Measurements from ENCODE around the gene PLLP.

PLLP gene

GRCh38 chr16:57262841-57263540, 21.5 kb downstream of the PLLP start:
- H3K79me2 ChIP-seq (ENCODE audit: insufficient read depth, low read depth): no peaks in the 10 kb centered on the region
- H3K27ac ChIP-seq: no peak overlapping the region
- H2AFZ ChIP-seq (ENCODE audit: low read depth): no peak overlapping the region
- no peak overlapping the region for H3K4me2 ChIP-seq
- H3K27me3 ChIP-seq (ENCODE audit: insufficient read depth, low read depth): no peaks in the 10 kb centered on the region
- H3K4me3 ChIP-seq (IDR thresholded peaks at IDR 0.05; ENCODE audit: insufficient read depth, low read depth, low read length): no peak overlapping the region
- no peaks in the 10 kb centered on the region for H4K20me1 ChIP-seq (ENCODE audit: insufficient read depth)
- H3K4me1 ChIP-seq (ENCODE audit: low read depth, poor library complexity, severe bottlenecking): no peaks in the 10 kb centered on the region
- TF ChIP-seq, protein P1, sequence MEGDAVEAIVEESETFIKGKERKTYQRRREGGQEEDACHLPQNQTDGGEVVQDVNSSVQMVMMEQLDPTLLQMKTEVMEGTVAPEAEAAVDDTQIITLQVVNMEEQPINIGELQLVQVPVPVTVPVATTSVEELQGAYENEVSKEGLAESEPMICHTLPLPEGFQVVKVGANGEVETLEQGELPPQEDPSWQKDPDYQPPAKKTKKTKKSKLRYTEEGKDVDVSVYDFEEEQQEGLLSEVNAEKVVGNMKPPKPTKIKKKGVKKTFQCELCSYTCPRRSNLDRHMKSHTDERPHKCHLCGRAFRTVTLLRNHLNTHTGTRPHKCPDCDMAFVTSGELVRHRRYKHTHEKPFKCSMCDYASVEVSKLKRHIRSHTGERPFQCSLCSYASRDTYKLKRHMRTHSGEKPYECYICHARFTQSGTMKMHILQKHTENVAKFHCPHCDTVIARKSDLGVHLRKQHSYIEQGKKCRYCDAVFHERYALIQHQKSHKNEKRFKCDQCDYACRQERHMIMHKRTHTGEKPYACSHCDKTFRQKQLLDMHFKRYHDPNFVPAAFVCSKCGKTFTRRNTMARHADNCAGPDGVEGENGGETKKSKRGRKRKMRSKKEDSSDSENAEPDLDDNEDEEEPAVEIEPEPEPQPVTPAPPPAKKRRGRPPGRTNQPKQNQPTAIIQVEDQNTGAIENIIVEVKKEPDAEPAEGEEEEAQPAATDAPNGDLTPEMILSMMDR (conservative IDR thresholded peaks at IDR 0.05; ENCODE audit: low read depth, low read length): no peak
- no peaks in the 10 kb centered on the region for H3K36me3 ChIP-seq (ENCODE audit: insufficient read depth)
- no peak overlapping the region for H3K9ac ChIP-seq

- H3K36me3 ChIP-seq (ENCODE audit: insufficient read depth): no peaks in the 10 kb centered on the region
- H4K20me1 ChIP-seq (ENCODE audit: insufficient read depth): no peaks in the 10 kb centered on the region
- H3K79me2 ChIP-seq (ENCODE audit: insufficient read depth, low read depth): no peaks in the 10 kb centered on the region
- H2AFZ ChIP-seq (ENCODE audit: low read depth): no peak overlapping the region
- H3K4me2 ChIP-seq: no peak overlapping the region
- H3K4me3 ChIP-seq (IDR thresholded peaks at IDR 0.05; ENCODE audit: insufficient read depth, low read depth, low read length): no peak overlapping the region
- H3K4me1 ChIP-seq (ENCODE audit: low read depth, poor library complexity, severe bottlenecking): no peaks in the 10 kb centered on the region
- TF ChIP-seq, protein P1 (conservative IDR thresholded peaks at IDR 0.05; ENCODE audit: low read depth, low read length): no peak
- no peak overlapping the region for H3K9ac ChIP-seq
- no peaks in the 10 kb centered on the region for H3K27me3 ChIP-seq (ENCODE audit: insufficient read depth, low read depth)
- no peak overlapping the region for H3K27ac ChIP-seq
Measured at GRCh38 chr16:57261806-57262205, 22.7 kb downstream of the PLLP start.

GRCh38 chr16:57260294-57260929, 24.1 kb downstream of the PLLP start:
- no peak overlapping the region for H3K4me3 ChIP-seq (IDR thresholded peaks at IDR 0.05; ENCODE audit: insufficient read depth, low read depth, low read length)
- H3K4me1 ChIP-seq (ENCODE audit: low read depth, poor library complexity, severe bottlenecking): no peaks in the 10 kb centered on the region
- TF ChIP-seq, protein P1 (conservative IDR thresholded peaks at IDR 0.05; ENCODE audit: low read depth, low read length): no peak
- no peaks in the 10 kb centered on the region for H3K27me3 ChIP-seq (ENCODE audit: insufficient read depth, low read depth)
- H2AFZ ChIP-seq (ENCODE audit: low read depth): no peak overlapping the region
- H3K36me3 ChIP-seq (ENCODE audit: insufficient read depth): no peaks in the 10 kb centered on the region
- no peaks in the 10 kb centered on the region for H4K20me1 ChIP-seq (ENCODE audit: insufficient read depth)
- no peak overlapping the region for H3K9ac ChIP-seq
- no peaks in the 10 kb centered on the region for H3K79me2 ChIP-seq (ENCODE audit: insufficient read depth, low read depth)
- no peak overlapping the region for H3K4me2 ChIP-seq
- no peak overlapping the region for H3K27ac ChIP-seq

DNA sequence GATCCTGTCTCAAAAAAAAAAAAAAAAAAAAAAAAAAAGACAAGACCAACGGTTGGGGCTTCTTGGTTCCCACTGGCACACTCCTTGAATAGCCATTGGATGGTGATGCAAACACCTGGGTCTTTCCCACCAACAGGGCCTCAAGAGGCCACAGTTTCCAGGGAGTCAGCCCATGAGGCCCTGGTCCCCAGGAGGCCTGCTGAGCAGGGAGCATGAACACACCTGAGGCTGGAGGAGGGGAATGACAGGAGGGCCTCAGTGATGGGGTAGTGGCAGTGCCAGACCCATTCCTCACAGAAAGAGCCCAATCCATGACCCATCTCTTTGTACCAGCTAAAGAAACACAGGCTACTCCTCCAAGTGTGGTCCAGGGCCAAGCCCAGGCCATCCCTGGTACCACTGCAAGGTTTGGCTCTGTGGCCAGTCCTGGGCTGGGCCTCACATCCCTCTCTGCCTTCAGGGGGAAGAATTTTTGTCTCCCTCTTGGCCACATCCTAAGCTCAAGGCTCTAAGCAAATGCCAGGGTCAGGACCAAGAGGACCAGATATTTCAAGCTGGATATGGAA, 25.5 kb downstream of the PLLP start:
- Histone ChIP-seq H2AFZ (ENCODE audit: low read depth) (no peak overlapping the region), H3K27me3 (ENCODE audit: insufficient read depth, low read depth) (no peaks in the 10 kb centered on the region), H3K9ac (no peak overlapping the region), H3K4me3 (IDR thresholded peaks at IDR 0.05; ENCODE audit: insufficient read depth, low read depth, low read length) (no peak overlapping the region), H3K79me2 (ENCODE audit: insufficient read depth, low read depth) (no peaks in the 10 kb centered on the region), H3K4me1 (ENCODE audit: low read depth, poor library complexity, severe bottlenecking) (no peaks in the 10 kb centered on the region), H3K4me2 (no peak overlapping the region), H3K27ac (no peak overlapping the region), H4K20me1 (ENCODE audit: insufficient read depth) (no peaks in the 10 kb centered on the region), H3K36me3 (ENCODE audit: insufficient read depth) (no peaks in the 10 kb centered on the region)
- TF ChIP-seq, protein P1 (conservative IDR thresholded peaks at IDR 0.05; ENCODE audit: low read depth, low read length): no peak

Measured in KMS-11 (cell line).